HEK293 (cell line): Measurements from ENCODE around the gene SIRPA.

ENCODE experiments used
- ATF2 ChIP-seq: fragments of 450-650 bp; formaldehyde crosslinking; IDR thresholded peaks from 2 replicates; pipeline ENCODE4 v1.5.1; 2016; ENCODE audit warnings: missing biosample characterization, missing genetic modification characterization, low read depth
- CTCF ChIP-seq: fragments of 450-650 bp; formaldehyde crosslinking; IDR thresholded peaks from 2 replicates; pipeline ENCODE4 v1.5.1; 2016; ENCODE audit warnings: missing biosample characterization, missing genetic modification characterization
- PBX3 ChIP-seq: sonication (generic); formaldehyde crosslinking; IDR thresholded peaks from 2 replicates; pipeline ENCODE4 v1.8.1; 2022; ENCODE audit warnings: mild to moderate bottlenecking, moderate library complexity, missing genetic modification reagents
- TSHZ1 ChIP-seq: fragments of 450-650 bp; formaldehyde crosslinking; IDR thresholded peaks from 2 replicates; pipeline ENCODE4 v1.5.1; 2016; ENCODE audit warnings: missing biosample characterization, missing genetic modification characterization, borderline replicate concordance
- ZBTB7A ChIP-seq: fragments of 450-650 bp; formaldehyde crosslinking; IDR thresholded peaks from 2 replicates; pipeline ENCODE4 v1.5.1; 2016; ENCODE audit warnings: low read depth, missing biosample characterization, missing genetic modification characterization
- ZBTB8A ChIP-seq: fragments of 450-650 bp; formaldehyde crosslinking; IDR thresholded peaks from 2 replicates; pipeline ENCODE4 v1.5.1; 2016; ENCODE audit warnings: missing biosample characterization, missing genetic modification characterization
- ZNF133 ChIP-seq: fragments of 450-650 bp; formaldehyde crosslinking; IDR thresholded peaks from 2 replicates; pipeline ENCODE4 v1.5.1; 2016; ENCODE audit warnings: missing biosample characterization, missing genetic modification characterization
- ZNF174 ChIP-seq: fragments of 450-650 bp; formaldehyde crosslinking; IDR thresholded peaks from 2 replicates; pipeline ENCODE4 v1.5.0; 2017; ENCODE audit warnings: missing biosample characterization, mild to moderate bottlenecking, missing genetic modification characterization
- ZNF292 ChIP-seq: fragments of 450-650 bp; formaldehyde crosslinking; IDR thresholded peaks from 2 replicates; pipeline ENCODE4 v1.5.1; 2016; ENCODE audit warnings: low read depth, missing biosample characterization, missing genetic modification characterization, borderline replicate concordance
- ZNF302 ChIP-seq: fragments of 450-650 bp; formaldehyde crosslinking; IDR thresholded peaks from 2 replicates; pipeline ENCODE4 v1.5.1; 2016; ENCODE audit warnings: missing biosample characterization, missing genetic modification characterization, low read depth
- ZNF341 ChIP-seq: fragments of 450-650 bp; formaldehyde crosslinking; IDR thresholded peaks from 2 replicates; pipeline ENCODE4; 2016; ENCODE audit warnings: low read depth, missing biosample characterization, missing genetic modification characterization
- ZNF600 ChIP-seq: fragments of 450-650 bp; formaldehyde crosslinking; IDR thresholded peaks from 2 replicates; pipeline ENCODE4 v1.5.1; 2016; ENCODE audit warnings: missing biosample characterization, missing genetic modification characterization

GRCh38 chr20:1888796-1889463 lies 6.3 kb upstream of the SIRPA start:
- TF ChIP-seq ZNF600 (tag by site-specific recombination) = no peak
- no peak for TF ChIP-seq ZBTB8A (tag by site-specific recombination)
- no peak for TF ChIP-seq PBX3 (CRISPR knock-in tag)
- no peak for TF ChIP-seq TSHZ1 (tag by site-specific recombination)
- TF ChIP-seq CTCF (tag by site-specific recombination) = no peak
- TF ChIP-seq ZNF133 (tag by site-specific recombination) = no peak
- no peak for TF ChIP-seq ZNF174 (tag by site-specific recombination)
- no peak for TF ChIP-seq ZNF341 (tag by site-specific recombination)
- TF ChIP-seq ZBTB7A (tag by site-specific recombination) = no peak
- TF ChIP-seq ZNF302 (tag by site-specific recombination) = no peak
- no peak for TF ChIP-seq ZNF292 (tag by site-specific recombination)
- TF ChIP-seq ATF2 = no peak
